ENCODE data around the gene UVRAG. TPM values are rescaled to one million over a fixed set of nuclear protein-coding genes. Genes with fewer than 3 reads are reported as not detected.
"Not testable (repeated sequence)": the region's sequence is repeated elsewhere in the genome, so short reads cannot be mapped to it uniquely, and the experiment has no call there.

Gene UVRAG
- total and polyA plus RNA-seq, 2 donors (not counting 1 experiment from before 2014, with no cell fraction given), result 37.7 to 94.1 TPM

GRCh38 chr11:76076749-76077148, 261.7 kb downstream of the UVRAG start:
- H3K4me3 ChIP-seq (ENCODE audit: control extremely low read depth in 1 of 5, extremely low read depth in 1 of 5, insufficient read depth in 1 of 5, low read depth in 2 of 5, low read length in 4 of 5), result no peak overlapping the region
- peaks cover 49% of the 10 kb centered on the region for H3K4me1 Mint-ChIP-seq
- no peaks in the 10 kb centered on the region for H4K20me1 ChIP-seq (ENCODE audit: control insufficient read depth, insufficient read depth, low read length, poor library complexity, severe bottlenecking)
- no peak for DNase-seq
- POLR2A ChIA-PET, result no interaction called here
- H3K9ac ChIP-seq (ENCODE audit: low read length), result no peak overlapping the region
- H3K4me2 ChIP-seq (replicated peaks; ENCODE audit: low read depth, low read length, poor library complexity, severe bottlenecking), result no peak overlapping the region
- ATAC-seq (ENCODE audit: low read depth), result no peak
- no peaks in the 10 kb centered on the region for H3K27me3 ChIP-seq (replicated peaks in 1 of 4; ENCODE audit: control extremely low read depth in 1 of 4, control insufficient read depth in 3 of 4, insufficient read depth in 4 of 4, low read length in 3 of 4)
- TF ChIP-seq CTCF (IDR thresholded peaks at IDR 0.05), result no peak
- no peak for TF ChIP-seq EZH2 (IDR thresholded peaks at IDR 0.05; ENCODE audit: borderline replicate concordance, insufficient read depth, low read depth, low read length, poor library complexity, severe bottlenecking)
- intact Hi-C loops (cut with micrococcal nuclease), result no loop called here
- peaks cover 6 to 7% of the 10 kb centered on the region in 2 experiments for H3K36me3 ChIP-seq (replicated peaks in 1 of 2; ENCODE audit: control extremely low read depth in 1 of 2, control insufficient read depth in 1 of 2, extremely low read depth in 1 of 2, insufficient read depth in 2 of 2, low read length in 1 of 2)
- peaks cover 8% of the 10 kb centered on the region for H3K9me3 Mint-ChIP-seq (ENCODE audit: insufficient read depth)
- H2AFZ ChIP-seq (ENCODE audit: insufficient read depth, low read depth, low read length, poor library complexity, severe bottlenecking), result no peak overlapping the region
- CTCF ChIA-PET, result interaction anchor here (0.9 kb wide), 1 partner anchor 74 kb away, joined by 3 read pairs; no protein-coding TSS in a partner anchor
- H3K9me3 ChIP-seq (ENCODE audit: control extremely low read depth in 1 of 3, control insufficient read depth in 2 of 3, insufficient read depth in 1 of 3, low read length in 2 of 3), result peaks cover 0 to 3% (median 0%) of the 10 kb centered on the region in 3 donors
- WGBS (ENCODE audit: insufficient coverage), result no CpG with 5 or more reads among the region's 1 CpG
- H3K4me3 Mint-ChIP-seq, result no peak overlapping the region
- peaks cover 12 to 19% of the 10 kb centered on the region in 2 donors for H3K4me1 ChIP-seq (ENCODE audit: control insufficient read depth in 2 of 2, insufficient read depth in 2 of 2, low read length in 2 of 2)
- no peak overlapping the region for H3K27ac ChIP-seq (ENCODE audit: low read length in 2 of 2)
- H3K27me3 Mint-ChIP-seq, result no peaks in the 10 kb centered on the region
- H3K79me2 ChIP-seq (ENCODE audit: control insufficient read depth, insufficient read depth, low read length), result peaks cover 20% of the 10 kb centered on the region
- H3K27ac Mint-ChIP-seq, result no peak overlapping the region

DNA sequence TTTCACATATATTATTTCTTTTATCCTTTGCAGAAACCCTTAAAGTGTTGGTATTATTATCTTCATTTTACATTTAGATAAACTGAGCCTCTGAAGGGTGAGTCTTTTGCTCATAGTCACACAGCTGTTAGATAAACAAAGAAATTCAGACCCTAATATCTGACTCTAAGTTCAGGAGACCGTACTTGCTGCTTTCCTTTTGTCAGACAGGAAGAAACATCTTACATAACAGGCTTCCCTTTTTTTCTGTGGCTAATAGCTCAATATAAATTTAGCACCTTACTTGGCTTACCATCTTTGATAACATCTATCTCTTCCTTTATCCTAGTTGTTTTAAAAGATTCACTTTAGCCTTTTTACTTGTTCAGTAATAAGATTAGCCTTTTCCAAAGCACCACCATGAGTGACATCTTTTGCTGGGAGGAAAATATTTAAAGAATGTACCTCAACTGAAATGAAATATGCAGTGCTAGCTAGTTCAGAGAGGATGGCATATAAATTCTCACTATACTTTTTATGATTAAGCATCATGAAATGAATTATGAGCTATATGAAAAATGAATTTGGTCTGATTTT, 262.7 kb downstream of the UVRAG start:
- ChIA-PET CTCF (interaction anchor here (0.6 to 0.9 kb wide), 2 partner anchors 41 to 73 kb away, joined by 3 read pairs; no protein-coding TSS in a partner anchor), POLR2A (no interaction called here)
- Histone ChIP-seq H3K4me3 (ENCODE audit: control extremely low read depth in 1 of 5, extremely low read depth in 1 of 5, insufficient read depth in 1 of 5, low read depth in 2 of 5, low read length in 4 of 5) (peak overlapping the region in 1 of 5 experiments; percentile 23), H2AFZ (ENCODE audit: insufficient read depth, low read depth, low read length, poor library complexity, severe bottlenecking) (no peak overlapping the region), H4K20me1 (ENCODE audit: control insufficient read depth, insufficient read depth, low read length, poor library complexity, severe bottlenecking) (no peaks in the 10 kb centered on the region), H3K27ac (ENCODE audit: low read length in 2 of 2) (peak overlapping the region in 1 of 2 donors; percentile 72), H3K4me2 (replicated peaks; ENCODE audit: low read depth, low read length, poor library complexity, severe bottlenecking) (peak overlapping the region; percentile 50), H3K9me3 (ENCODE audit: control extremely low read depth in 1 of 3, control insufficient read depth in 2 of 3, insufficient read depth in 1 of 3, low read length in 2 of 3) (peaks cover 0 to 3% (median 0%) of the 10 kb centered on the region in 3 donors), H3K9ac (ENCODE audit: low read length) (peak overlapping the region; percentile 31), H3K4me1 (ENCODE audit: control insufficient read depth in 2 of 2, insufficient read depth in 2 of 2, low read length in 2 of 2) (peaks cover 12 to 19% of the 10 kb centered on the region in 2 donors), H3K36me3 (replicated peaks in 1 of 2; ENCODE audit: control extremely low read depth in 1 of 2, control insufficient read depth in 1 of 2, extremely low read depth in 1 of 2, insufficient read depth in 2 of 2, low read length in 1 of 2) (peaks cover 4 to 7% of the 10 kb centered on the region in 2 experiments), H3K27me3 (replicated peaks in 1 of 4; ENCODE audit: control extremely low read depth in 1 of 4, control insufficient read depth in 3 of 4, insufficient read depth in 4 of 4, low read length in 3 of 4) (no peaks in the 10 kb centered on the region), H3K79me2 (ENCODE audit: control insufficient read depth, insufficient read depth, low read length) (peaks cover 17% of the 10 kb centered on the region)
- Mint-ChIP-seq H3K27ac (peak overlapping the region; percentile 75), H3K9me3 (ENCODE audit: insufficient read depth) (peaks cover 8% of the 10 kb centered on the region), H3K4me3 (peak overlapping the region; percentile 67), H3K27me3 (no peaks in the 10 kb centered on the region), H3K4me1 (peaks cover 42% of the 10 kb centered on the region)
- DNase-seq, result peak; percentile 32
- intact Hi-C loops (cut with micrococcal nuclease), result no loop called here
- ATAC-seq (ENCODE audit: low read depth), result no peak
- 0% methylated on average over 1 of the region's 1 CpG for WGBS (ENCODE audit: insufficient coverage)
- TF ChIP-seq EZH2 (IDR thresholded peaks at IDR 0.05; ENCODE audit: borderline replicate concordance, insufficient read depth, low read depth, low read length, poor library complexity, severe bottlenecking) (no peak), CTCF (IDR thresholded peaks at IDR 0.05) (no peak)

DNA sequence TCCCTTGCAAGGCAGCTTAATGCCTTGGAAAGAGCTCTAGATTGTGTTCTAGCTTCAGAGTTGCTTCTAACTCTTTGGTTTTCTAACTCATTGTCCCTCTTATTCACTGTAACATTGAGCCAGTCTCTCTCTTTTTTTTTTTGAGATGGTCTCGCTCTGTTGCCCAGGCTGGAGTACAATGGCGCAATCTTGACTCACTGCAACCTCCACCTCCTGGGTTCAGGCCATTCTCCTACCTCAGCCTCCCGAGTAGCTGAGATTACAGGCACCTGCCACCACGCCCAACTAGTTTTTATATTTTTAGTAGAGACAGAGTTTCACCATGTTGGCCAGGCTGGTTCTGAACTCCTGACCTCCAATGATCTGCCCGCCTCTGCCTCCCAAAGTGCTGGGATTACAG, 266.1 kb downstream of the UVRAG start:
- H3K27ac Mint-ChIP-seq, result peak overlapping the region; percentile 1
- H3K27ac ChIP-seq (ENCODE audit: low read length in 2 of 2); intact Hi-C loops (cut with micrococcal nuclease); H3K4me3 ChIP-seq (ENCODE audit: control extremely low read depth in 1 of 5, extremely low read depth in 1 of 5, insufficient read depth in 1 of 5, low read depth in 2 of 5, low read length in 4 of 5); H3K36me3 ChIP-seq (replicated peaks in 1 of 2; ENCODE audit: control extremely low read depth in 1 of 2, control insufficient read depth in 1 of 2, extremely low read depth in 1 of 2, insufficient read depth in 2 of 2, low read length in 1 of 2); H3K27me3 ChIP-seq (replicated peaks in 1 of 4; ENCODE audit: control extremely low read depth in 1 of 4, control insufficient read depth in 3 of 4, insufficient read depth in 4 of 4, low read length in 3 of 4); H4K20me1 ChIP-seq (ENCODE audit: control insufficient read depth, insufficient read depth, low read length, poor library complexity, severe bottlenecking); H2AFZ ChIP-seq (ENCODE audit: insufficient read depth, low read depth, low read length, poor library complexity, severe bottlenecking); H3K9ac ChIP-seq (ENCODE audit: low read length); H3K9me3 ChIP-seq (ENCODE audit: control extremely low read depth in 1 of 3, control insufficient read depth in 2 of 3, insufficient read depth in 1 of 3, low read length in 2 of 3); DNase-seq; H3K4me2 ChIP-seq (replicated peaks; ENCODE audit: low read depth, low read length, poor library complexity, severe bottlenecking); H3K27me3 Mint-ChIP-seq; ATAC-seq (ENCODE audit: low read depth); H3K4me3 Mint-ChIP-seq; H3K9me3 Mint-ChIP-seq (ENCODE audit: insufficient read depth): not testable (repeated sequence)
- POLR2A ChIA-PET, result interaction anchor here (0.6 kb wide), 1 partner anchor 32 kb away, joined by 4 read pairs; no protein-coding TSS in a partner anchor
- peaks cover 27% of the 10 kb centered on the region for H3K79me2 ChIP-seq (ENCODE audit: control insufficient read depth, insufficient read depth, low read length)
- CTCF ChIA-PET, result interaction anchor here (0.7 kb wide), 1 partner anchor 71 kb away, joined by 3 read pairs; no protein-coding TSS in a partner anchor
- peaks cover 8 to 10% of the 10 kb centered on the region in 2 donors for H3K4me1 ChIP-seq (ENCODE audit: control insufficient read depth in 2 of 2, insufficient read depth in 2 of 2, low read length in 2 of 2)
- peaks cover 23% of the 10 kb centered on the region for H3K4me1 Mint-ChIP-seq
- WGBS (ENCODE audit: insufficient coverage), result 100% methylated on average over 1 of the region's 5 CpGs
